Ovary (tissue), 9 donors: ENCODE data around the gene CREG2. TPM values are rescaled to one million over a fixed set of nuclear protein-coding genes. Genes with fewer than 3 reads are reported as not detected.

Source experiments
- DNase-seq, 5 donors: peaks; one replicate each; pipeline ENCODE4 v3.0.0-alpha.2; 2019 to 2020
- H3K27ac ChIP-seq, 2 donors: fragments of 200-600 bp; one replicate each; pipeline versions ENCODE4 v1.5.1 to v1.8.0; 2019 to 2022
- H3K27me3 ChIP-seq: fragments of 200-600 bp; one replicate; pipeline ENCODE4 v1.8.0; 2022
- H3K36me3 ChIP-seq: fragments of 200-600 bp; sonication (generic); one replicate; pipeline ENCODE4 v1.5.1; 2019
- H3K4me1 ChIP-seq: one replicate; pipeline ENCODE4 v1.8.1; 2013; ENCODE audit warnings: mild to moderate bottlenecking, moderate library complexity; ENCODE audit not compliant: insufficient read depth
- H3K4me3 ChIP-seq: fragments of 200-600 bp; sonication (generic); one replicate; pipeline ENCODE4 v1.5.1; 2017
- H3K9me3 ChIP-seq, 2 donors: fragments of 200-600 bp in 1 of 2; sonication (generic) in 1 of 2; one replicate each; pipeline versions ENCODE4 v1.5.1 to v1.8.1; 2013 to 2019; ENCODE audit warnings: mild to moderate bottlenecking in 1 of 2, moderate library complexity in 1 of 2
- CTCF ChIP-seq, 3 donors: fragments of 450-650 bp in 2 of 3; fragments of 200-600 bp in 1 of 3; IDR thresholded peaks; one replicate each; pipeline versions ENCODE4 v1.5.1 to v1.8.0; 2016 to 2022; ENCODE audit warnings: antibody characterized with exemption in 3 of 3, mild to moderate bottlenecking in 1 of 3
- EP300 ChIP-seq: sonication (generic); formaldehyde crosslinking; IDR thresholded peaks from one replicate; pipeline ENCODE4 v1.6.1; 2017; ENCODE audit warnings: antibody characterized with exemption
- POLR2A ChIP-seq: fragments of 450-650 bp; IDR thresholded peaks from one replicate; pipeline ENCODE4 v1.6.1; 2017; ENCODE audit warnings: antibody characterized with exemption, mild to moderate bottlenecking, moderate library complexity
- WGBS, 3 donors: extraction: QIAGEN DNeasy Blood & Tissue Kit in 1 of 3; methylation state at CpG; one replicate each; pipeline versions ENCODE4 v1.1.5 to v1.1.7; 2013 to 2017; 5-methylcytosine and 5-hydroxymethylcytosine counted together
- intact Hi-C, 4 donors: fragments of 100-400 bp; cut with DNase I; formaldehyde crosslinking; loops; one replicate each; pipeline versions ENCODE4 v1.11.0 to v1.15.1; 2022 to 2023
- polyA plus RNA-seq, 2 donors: library from polyadenylated mRNA; stranded (reverse); fragments of 200-250 nt in 1 of 2; fragments of 350-450 nt in 1 of 2; fragmentation: Illumina TruSeq in 1 of 2; extraction: RNeasy Lipid Tissue Mini Kit (QIAGEN cat#74804) in 1 of 2; gene quantifications; one replicate each; pipeline ENCODE4 v1.2.3, GENCODE V29; 2013 to 2014
- total RNA-seq, 7 donors: library from RNA; depleted of rRNA in 2 of 7; stranded (reverse); fragments of >200 nt in 2 of 7; fragmentation: NEBNext Ultra II Directional in 3 of 7; extraction: Animal tissue kit (Norgen Biotek cat#: 25700) in 3 of 7; gene quantifications; one replicate each; pipeline versions ENCODE4 v1.1.0 to v1.2.4, GENCODE V29; 2016 to 2023
- donor health status: DM: no; HTN: no; CAD: no; lungs with moderate emphysema.
- donor health status: DM: no; HTN: no; CAD: no.
- donor health status: Bipolar disorder and iron deficiency.
- donor health status: DM: yes; HTN: yes; CAD: no.
- donor health status: DM: no; HTN: no; CAD: no.
- donor health status: DM: yes; HTN: yes; CAD: no.

CREG2 gene
- total and polyA plus RNA-seq, 9 donors: 0.04 to 0.57 (median 0.19) TPM; not detected in 1

GRCh38 chr2:101349893-101350662, 37.2 kb downstream of the CREG2 start:
- TF ChIP-seq POLR2A: no peak
- no peak for TF ChIP-seq CTCF (IDR thresholded peaks at IDR 0.05)
- no peak for TF ChIP-seq EP300
- intact Hi-C loops: no loop called here
- no peaks in the 10 kb centered on the region for H3K9me3 ChIP-seq
- H3K4me1 ChIP-seq: no peaks in the 10 kb centered on the region
- H3K4me3 ChIP-seq: no peak overlapping the region
- WGBS, 3 donors: 63 to 67% (median 64%) methylated on average over 7 of the region's 7 CpGs
- H3K36me3 ChIP-seq: no peaks in the 10 kb centered on the region
- no peaks in the 10 kb centered on the region for H3K27me3 ChIP-seq
- no peak overlapping the region for H3K27ac ChIP-seq
- DNase-seq: no peak

- H3K4me1 ChIP-seq: no peaks in the 10 kb centered on the region
- no peaks in the 10 kb centered on the region for H3K9me3 ChIP-seq
- no peaks in the 10 kb centered on the region for H3K27me3 ChIP-seq
- no peaks in the 10 kb centered on the region for H3K36me3 ChIP-seq
- TF ChIP-seq CTCF (IDR thresholded peaks at IDR 0.05) (no peak), POLR2A (no peak), EP300 (no peak)
- H3K4me3 ChIP-seq: no peak overlapping the region
- H3K27ac ChIP-seq: no peak overlapping the region
- WGBS, 3 donors: 73 to 95% (median 80%) methylated on average over 1 of the region's 1 CpG
- intact Hi-C loops: no loop called here
- no peak for DNase-seq
These were observed 38.4 kb downstream of the CREG2 start for GRCh38 chr2:101348883-101349282.

GRCh38 chr2:101346909-101347308, 40.4 kb downstream of the CREG2 start:
- no peaks in the 10 kb centered on the region for H3K36me3 ChIP-seq
- TF ChIP-seq EP300: no peak
- no peak for TF ChIP-seq POLR2A
- no peak for TF ChIP-seq CTCF (IDR thresholded peaks at IDR 0.05)
- no peaks in the 10 kb centered on the region for H3K4me1 ChIP-seq
- H3K27ac ChIP-seq: no peak overlapping the region
- no peak overlapping the region for H3K4me3 ChIP-seq
- DNase-seq: no peak
- no peaks in the 10 kb centered on the region for H3K27me3 ChIP-seq
- intact Hi-C loops: no loop called here
- H3K9me3 ChIP-seq: no peaks in the 10 kb centered on the region
- WGBS, 3 donors: 98% methylated on average over 3 of the region's 3 CpGs

GRCh38 chr2:101344137-101344536, 43.2 kb downstream of the CREG2 start:
- no peaks in the 10 kb centered on the region for H3K4me1 ChIP-seq
- H3K4me3 ChIP-seq: no peak overlapping the region
- H3K36me3 ChIP-seq: no peaks in the 10 kb centered on the region
- intact Hi-C loops: no loop called here
- H3K9me3 ChIP-seq: no peaks in the 10 kb centered on the region
- no peak overlapping the region for H3K27ac ChIP-seq
- no peaks in the 10 kb centered on the region for H3K27me3 ChIP-seq
- TF ChIP-seq EP300 (no peak), CTCF (IDR thresholded peaks at IDR 0.05) (no peak), POLR2A (no peak)
- WGBS, 3 donors: 57 to 68% (median 67%) methylated on average over 5 of the region's 5 CpGs
- no peak for DNase-seq
